NOMO-1 treated with dmso at 0.1 percent for 144 hours (cell line): ENCODE data around the gene TPI1.
"Not testable (repeated sequence)": the region's sequence is repeated elsewhere in the genome, so short reads cannot be mapped to it uniquely, and the experiment has no call there.

Source experiments
- DNase-seq: peaks from one replicate; lab custom pipeline; 2025; ENCODE audit not compliant: unreplicated experiment; lab: John Stamatoyannopoulos, UW

The TPI1 gene

DNA sequence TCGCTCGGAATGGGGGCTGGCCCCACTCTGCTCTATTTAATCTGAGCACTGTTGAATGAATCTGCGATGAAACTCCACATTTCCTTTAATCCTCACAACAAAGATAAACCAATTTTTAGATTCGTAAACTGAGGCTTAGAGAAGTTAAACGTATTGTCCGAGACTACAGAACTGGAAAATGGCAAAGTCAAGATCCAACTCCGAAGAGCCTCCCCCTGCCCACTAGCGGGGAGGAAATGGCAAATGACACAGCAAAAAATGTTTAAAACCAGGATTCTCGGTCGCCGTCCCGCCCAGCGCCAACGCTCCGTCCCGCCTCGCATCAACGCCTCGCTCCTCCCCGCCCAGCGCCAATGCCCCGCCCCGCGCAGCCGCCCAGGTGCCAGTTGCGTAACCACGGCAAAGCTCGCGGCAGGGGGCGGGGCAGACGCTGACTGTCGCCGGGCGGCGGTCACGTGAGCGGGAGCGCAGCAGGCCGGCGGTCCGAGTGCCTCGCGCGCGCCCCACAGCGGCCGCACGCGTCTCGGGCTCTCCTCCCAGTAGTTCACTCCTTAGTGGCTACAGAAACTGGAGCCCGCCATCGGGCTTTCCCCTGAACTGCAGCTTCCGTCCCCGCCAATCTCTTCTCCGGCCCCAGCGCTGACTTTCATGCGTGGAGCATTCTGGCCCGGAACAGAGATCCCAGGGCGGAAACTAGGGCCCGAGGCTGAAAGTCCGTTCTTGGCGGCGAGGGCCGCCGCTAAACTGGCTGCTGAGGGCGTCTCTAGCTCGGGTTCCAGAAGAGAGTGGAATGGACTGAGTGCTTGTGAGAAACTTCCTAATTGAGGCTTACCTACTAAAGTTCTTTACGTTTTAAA, 23.7 kb downstream of the TPI1 start:
- DNase-seq, result peak; percentile 98

DNA sequence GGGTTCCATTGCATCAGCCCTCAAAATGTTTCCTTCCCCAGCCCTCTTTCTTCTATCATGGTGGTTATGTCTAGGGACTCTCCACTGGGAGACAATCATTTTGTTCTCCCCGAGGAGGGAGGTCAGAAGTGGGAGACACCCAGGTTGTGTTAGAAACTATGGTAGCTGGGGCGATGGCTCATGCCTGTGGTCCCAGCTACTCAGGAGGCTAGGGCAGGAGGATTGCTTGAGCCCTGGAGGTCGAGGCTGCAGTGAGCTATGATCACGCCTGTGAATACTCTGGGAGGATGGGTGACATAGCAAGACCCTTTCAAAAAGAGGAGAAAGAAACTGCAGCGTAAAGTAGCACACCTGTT, 24.3 kb downstream of the TPI1 start:
- no peak for DNase-seq

DNA sequence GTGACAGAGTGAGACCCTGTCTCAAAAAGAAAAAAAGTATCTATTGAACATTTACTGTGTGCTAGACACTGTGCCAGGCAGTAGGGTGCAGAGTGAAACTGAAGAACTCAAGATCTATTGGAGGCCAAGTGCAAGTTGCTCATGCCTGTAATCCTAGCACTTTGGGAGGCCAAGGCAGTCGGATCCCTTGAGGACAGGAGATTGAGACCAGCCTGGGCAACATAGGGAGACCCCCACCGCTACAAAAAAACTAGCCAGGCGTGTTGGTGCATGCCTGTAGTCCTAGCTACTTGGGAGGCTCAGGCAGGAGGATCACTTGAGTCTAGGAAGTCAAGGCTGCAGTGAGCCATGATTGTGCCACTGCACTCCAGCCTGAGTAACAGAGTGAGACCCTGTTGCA, 25.4 kb downstream of the TPI1 start:
- not testable (repeated sequence) for DNase-seq

- no peak for DNase-seq
Measured at GRCh38 chr12:6894321-6894720, 27.0 kb downstream of the TPI1 start.

DNA sequence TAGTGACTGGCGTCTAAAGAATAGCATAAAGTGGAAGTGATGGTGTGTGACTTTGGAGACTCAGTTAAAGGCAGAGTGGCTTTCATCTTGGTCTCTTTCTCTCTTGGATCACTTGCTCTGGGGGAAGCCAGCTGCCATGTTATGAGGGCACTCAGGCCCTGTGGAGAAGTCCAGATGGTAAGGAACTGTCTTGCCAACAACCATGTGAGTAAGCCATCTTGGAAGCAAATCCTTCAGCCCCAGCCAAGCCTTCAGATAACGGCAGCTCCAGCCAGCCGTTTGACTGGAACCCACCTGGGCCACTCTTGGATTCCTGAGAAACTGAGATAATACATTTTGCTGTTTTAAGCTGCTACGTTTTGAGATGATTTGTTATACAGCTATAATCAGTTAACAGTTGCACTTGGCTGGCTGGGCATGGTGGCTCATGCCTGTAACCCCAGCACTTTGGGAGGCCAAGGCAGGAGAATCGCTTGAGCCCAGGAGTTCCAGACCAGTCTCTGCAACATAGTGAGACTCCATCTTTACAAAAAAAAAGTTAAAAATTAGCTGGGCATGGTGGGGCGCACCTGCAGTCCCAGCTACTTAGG, 29.6 kb downstream of the TPI1 start:
- no peak for DNase-seq

DNA sequence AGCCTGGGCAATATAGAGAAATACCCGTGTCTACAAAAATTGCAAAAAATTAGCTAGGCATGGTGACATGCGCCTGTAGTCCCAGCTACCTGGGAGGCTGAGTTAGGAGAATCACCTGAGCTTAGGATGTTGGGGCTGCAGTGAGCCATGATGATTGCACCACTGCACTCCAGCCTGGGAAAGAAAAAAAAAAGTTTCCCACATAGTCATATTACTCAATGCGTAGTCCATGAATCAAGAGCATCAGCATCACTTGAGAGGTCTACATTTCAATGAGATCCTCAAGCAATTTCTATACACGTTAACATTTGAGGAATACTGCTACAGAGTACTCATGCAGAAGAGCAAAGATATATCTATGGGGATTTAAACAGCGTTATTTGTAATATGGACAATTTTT, 32.1 kb downstream of the TPI1 start:
- no peak for DNase-seq

- DNase-seq, result no peak
Measured at GRCh38 chr12:6899837-6900519, 32.6 kb downstream of the TPI1 start.

GRCh38 chr12:6902448-6902847, 35.1 kb downstream of the TPI1 start:
- DNase-seq, result no peak

DNA sequence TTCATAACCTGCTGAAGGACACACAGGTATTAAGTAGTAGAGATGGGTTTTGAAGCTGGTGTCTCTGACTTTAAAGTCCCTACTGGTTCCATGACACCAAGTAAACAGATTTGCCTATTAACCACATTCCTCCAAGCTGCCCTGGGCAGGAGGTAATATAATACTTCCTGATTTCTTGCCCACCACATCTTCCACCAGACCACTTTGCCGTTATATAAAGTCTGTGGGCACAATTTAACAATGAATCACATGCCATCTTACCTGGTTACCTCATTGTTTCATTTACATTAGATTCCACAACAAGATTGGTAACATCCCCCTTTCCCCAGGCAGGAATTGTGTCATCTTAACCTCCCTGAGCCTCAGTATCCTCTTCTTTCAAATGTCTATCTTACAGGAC, 36.4 kb downstream of the TPI1 start:
- DNase-seq, result no peak

- DNase-seq, result peak; percentile 86
Measured at GRCh38 chr12:6904280-6905276, 37.2 kb downstream of the TPI1 start, which contains the start of gene LRRC23. Gene LRRC23, plus strand, starts transcription at chr12:6904822. Its CDS starts 812 bp downstream, at chr12:6905634.

DNA sequence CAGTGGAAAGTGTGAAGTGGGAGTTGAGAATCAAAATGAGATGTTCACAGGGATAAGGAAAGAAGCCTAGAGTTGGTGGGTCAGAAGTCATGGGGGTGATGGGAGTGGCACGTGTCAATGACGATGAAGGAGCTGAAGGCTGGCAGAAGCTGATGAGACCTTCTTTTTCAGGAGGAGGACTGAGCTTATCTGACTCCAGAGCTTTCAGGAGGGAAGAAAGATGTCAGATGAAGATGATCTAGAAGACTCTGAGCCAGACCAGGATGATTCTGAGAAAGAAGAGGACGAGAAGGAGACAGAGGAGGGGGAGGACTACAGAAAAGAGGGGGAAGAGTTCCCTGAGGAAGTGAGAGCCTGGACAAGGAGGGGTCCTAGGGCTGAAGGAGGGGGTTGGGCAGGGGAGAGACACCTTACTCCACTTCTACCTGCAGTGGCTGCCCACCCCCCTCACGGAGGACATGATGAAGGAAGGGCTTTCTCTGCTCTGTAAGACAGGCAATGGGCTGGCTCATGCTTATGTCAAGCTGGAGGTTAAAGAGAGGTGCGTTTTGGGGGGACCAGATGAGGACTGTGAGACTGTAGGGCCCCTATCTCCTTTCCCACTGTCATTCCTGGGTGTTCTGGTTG, 38.2 kb downstream of the TPI1 start:
- DNase-seq, result no peak

DNA sequence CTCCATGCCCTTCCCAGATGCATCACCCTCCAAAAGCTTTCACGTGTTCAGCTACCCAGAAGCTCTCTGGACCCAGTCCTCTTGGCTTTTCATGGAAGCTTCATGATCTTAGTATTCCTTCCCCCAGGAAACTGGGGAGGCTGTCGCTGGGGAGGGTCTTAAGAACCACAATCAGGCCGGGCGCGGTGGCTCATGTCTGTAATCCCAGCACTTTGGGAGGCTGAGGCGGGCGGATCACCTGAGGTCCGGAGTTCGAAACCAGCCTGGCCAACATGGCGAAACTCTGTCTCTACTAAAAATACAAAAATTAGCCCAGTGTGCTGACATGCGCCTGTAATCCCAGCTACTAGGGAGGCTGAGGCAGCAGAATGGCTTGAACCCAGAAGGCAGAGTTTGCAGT, 40.8 kb downstream of the TPI1 start:
- DNase-seq, result not testable (repeated sequence)

DNA sequence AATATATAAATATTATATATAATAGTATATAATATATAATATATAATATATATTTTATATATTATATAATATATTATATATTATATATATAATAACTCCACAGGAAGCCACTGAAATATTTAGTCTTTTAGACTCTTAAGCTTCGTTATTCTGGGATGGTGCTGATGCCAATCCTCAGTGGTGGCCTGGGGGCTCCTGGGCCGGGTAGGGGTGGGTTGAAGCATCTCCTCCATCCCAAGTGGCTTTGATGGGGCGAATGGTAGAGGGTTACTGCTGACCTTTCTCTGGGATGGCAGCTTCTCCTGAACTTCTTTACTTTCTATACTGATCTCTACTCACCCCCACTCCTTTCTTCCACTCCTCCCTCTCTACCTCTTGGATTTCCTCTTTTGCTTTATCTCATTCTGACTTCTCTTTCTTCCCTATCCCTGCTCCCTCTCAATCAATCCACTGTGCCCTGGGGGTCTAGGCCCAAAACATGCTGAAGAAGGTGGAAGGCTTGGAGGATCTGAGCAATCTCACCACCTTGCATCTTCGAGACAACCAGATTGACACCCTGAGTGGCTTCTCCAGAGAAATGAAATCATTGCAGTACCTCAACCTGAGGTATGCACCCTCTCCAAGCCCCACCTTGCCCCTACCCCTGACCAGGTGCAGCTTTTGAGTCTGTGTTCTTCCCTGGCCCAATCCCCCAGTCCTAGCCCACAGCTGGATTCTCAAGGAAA, 42.3 kb downstream of the TPI1 start:
- DNase-seq, result peak; percentile 20

GRCh38 chr12:6912164-6912935, 45.0 kb downstream of the TPI1 start:
- no peak for DNase-seq

GRCh38 chr12:6914246-6914946, 47.1 kb downstream of the TPI1 start, which contains the start of gene ENO2:
Gene ENO2, plus strand, starts transcription at chr12:6914580. Its CDS starts 1,253 bp downstream, at chr12:6915833.
- DNase-seq, result peak; percentile 23

GRCh38 chr12:6914947-6915788, 47.8 kb downstream of the TPI1 start:
- no peak for DNase-seq

DNA sequence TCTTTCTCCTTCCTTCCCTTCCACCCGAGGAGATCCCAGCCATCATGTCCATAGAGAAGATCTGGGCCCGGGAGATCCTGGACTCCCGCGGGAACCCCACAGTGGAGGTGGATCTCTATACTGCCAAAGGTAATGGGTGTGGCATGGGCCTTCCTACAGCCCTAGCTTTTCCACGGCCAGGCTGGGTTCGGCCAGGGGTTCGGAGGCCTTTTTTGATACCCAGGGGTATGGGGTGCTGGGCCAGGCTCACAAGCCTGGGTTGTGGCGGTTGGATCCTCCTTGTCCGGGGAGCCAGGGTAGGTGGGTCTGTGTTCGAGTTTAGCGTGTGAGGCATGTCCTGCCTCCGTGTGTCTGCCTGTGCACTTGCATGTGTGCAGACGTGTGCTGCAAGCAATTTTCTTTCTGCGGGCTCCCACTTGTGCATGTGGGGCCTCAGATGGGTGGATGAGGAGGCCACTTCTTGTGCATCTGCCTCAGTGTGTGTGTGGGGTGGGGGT, 48.5 kb downstream of the TPI1 start:
- no peak for DNase-seq
